Measurements from ENCODE around the gene TNKS1BP1. TPM values are rescaled to one million over a fixed set of nuclear protein-coding genes. Genes with fewer than 3 reads are reported as not detected.

Gene TNKS1BP1
- total and polyA plus RNA-seq, 9 of the 15 experiments (the other 6 are each of a cell fraction or from before 2014, with no cell fraction given), result 1.1 to 47.2 (median 10.9) TPM

- TF ChIP-seq CXXC5 (CRISPR knock-in tag; IDR thresholded peaks at IDR 0.05) (no peak), NR2C2 (CRISPR knock-in tag; IDR thresholded peaks at IDR 0.05) (no peak), NR2C2 (tag; IDR thresholded peaks at IDR 0.05) (0 out of 2 replicates have a peak, but pooled peaks have one; percentile 36), NFATC3 (IDR thresholded peaks at IDR 0.05) (no peak), CCNT2 (IDR thresholded peaks at IDR 0.05; ENCODE audit: borderline replicate concordance, extremely low read depth, insufficient read length, low read depth, low read length) (peak; percentile 78), ZHX1 (conservative IDR thresholded peaks at IDR 0.05; ENCODE audit: low read length) (no peak), ZNF740 (CRISPR knock-in tag; IDR thresholded peaks at IDR 0.05) (peak; percentile 90), ZNF740 (tag; IDR thresholded peaks at IDR 0.05) (peak in 1 of 2 experiments; percentile 88; a peak in 2 of 4 replicates), ID3 (CRISPR knock-in tag; IDR thresholded peaks at IDR 0.05) (no peak), ID3 (tag; IDR thresholded peaks at IDR 0.05) (no peak), NKRF (IDR thresholded peaks at IDR 0.05; ENCODE audit: borderline replicate concordance) (no peak), ZNF696 (CRISPR knock-in tag; conservative IDR thresholded peaks at IDR 0.05) (no peak), ZNF347 (CRISPR knock-in tag; IDR thresholded peaks at IDR 0.05; ENCODE audit: low read depth) (no peak), BHLHE40 (IDR thresholded peaks at IDR 0.05; ENCODE audit: low read length) (no peak), KAT2B (IDR thresholded peaks at IDR 0.05; ENCODE audit: low read depth, low read length) (no peak), TAF9B (IDR thresholded peaks at IDR 0.05; ENCODE audit: partially characterized antibody) (no peak), BRF1 (IDR thresholded peaks at IDR 0.05; ENCODE audit: borderline replicate concordance, extremely low read depth, insufficient read length) (no peak), ETV5 (CRISPR knock-in tag; IDR thresholded peaks at IDR 0.05; ENCODE audit: low read depth) (no peak), POLR2AphosphoS5 (IDR thresholded peaks at IDR 0.05; ENCODE audit: control insufficient read depth, insufficient read depth, low read depth, low read length) (peak; percentile 51; the same call in 1 of the 2 replicates)
Observed at GRCh38 chr11:57321388-57322255, 3.1 kb downstream of the TNKS1BP1 start (continued).

Data from K562 (cell line).